Stimulated activated naive B cell treated with anti-CD40 and anti-IgM and Interleukin-4, amounts not matched to agents 10 μg/mL and 1 μg/mL and 100 μg/mL, for 72 hours (primary cell): ENCODE results near the gene FRMPD2.
"Not testable (repeated sequence)": the region's sequence is repeated elsewhere in the genome, so short reads cannot be mapped to it uniquely, and the experiment has no call there.

Experiments
- ATAC-seq, 2 donors: fragments of 150-1000 bp; cut with Tn5 transposase; replicated peaks; 2 replicates each; pipeline ENCODE4 v1.10.0; 2021; ENCODE audit warnings: moderate library complexity in 1 of 2
- DNase-seq: peaks from one replicate; pipeline ENCODE4 v3.0.0; 2021
- H3K27ac Mint-ChIP-seq: one replicate; pipeline ENCODE4 v1.8.0; 2022; ENCODE audit warnings: mild to moderate bottlenecking, mixed read lengths
- H3K27me3 Mint-ChIP-seq, 2 donors: one replicate each; pipeline ENCODE4 v1.8.0; 2022; ENCODE audit warnings: mixed read lengths in 2 of 2
- H3K36me3 Mint-ChIP-seq, 2 donors: one replicate each; pipeline ENCODE4 v1.8.0; 2022; ENCODE audit warnings: mixed read lengths in 2 of 2, mild to moderate bottlenecking in 1 of 2
- H3K4me1 Mint-ChIP-seq, 2 donors: one replicate each; pipeline ENCODE4 v1.8.0; 2022; ENCODE audit warnings: mixed read lengths in 2 of 2, mild to moderate bottlenecking in 1 of 2
- H3K4me3 Mint-ChIP-seq, 2 donors: one replicate each; pipeline ENCODE4 v1.8.0; 2022; ENCODE audit warnings: mild to moderate bottlenecking in 2 of 2, mixed read lengths in 2 of 2, moderate library complexity in 1 of 2
- H3K9me3 Mint-ChIP-seq, 2 donors: one replicate each; pipeline ENCODE4 v1.8.0; 2022; ENCODE audit warnings: mixed read lengths in 2 of 2, mild to moderate bottlenecking in 1 of 2

Gene FRMPD2

GRCh38 chr10:48253970-48254657, 20.4 kb downstream of the FRMPD2 start:
- Mint-ChIP-seq H3K36me3 (no peaks in the 10 kb centered on the region), H3K27me3 (peaks cover 15 to 37% of the 10 kb centered on the region in 2 donors), H3K9me3 (no peaks in the 10 kb centered on the region), H3K27ac (no peak overlapping the region), H3K4me1 (no peaks in the 10 kb centered on the region), H3K4me3 (no peak overlapping the region)
- DNase-seq (no peak), ATAC-seq (no peak)

DNA sequence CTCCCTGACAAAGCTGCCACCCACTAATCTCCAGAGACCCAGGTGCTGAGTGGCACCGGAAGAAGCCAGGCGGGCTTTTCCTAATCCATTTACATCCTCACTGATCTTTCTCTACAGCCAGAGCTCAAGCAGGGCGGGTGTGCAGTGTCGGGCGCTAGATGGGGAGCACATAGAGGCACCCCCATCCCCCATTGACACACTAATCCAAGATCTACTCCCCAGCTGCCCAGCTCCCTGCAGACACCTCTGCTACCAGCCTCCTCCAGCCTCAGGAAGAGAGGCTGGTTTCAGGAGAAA, 22.2 kb downstream of the FRMPD2 start:
- Mint-ChIP-seq H3K27ac (no peak overlapping the region), H3K9me3 (no peaks in the 10 kb centered on the region), H3K4me3 (no peak overlapping the region), H3K27me3 (peaks cover 6 to 27% of the 10 kb centered on the region in 2 donors), H3K36me3 (no peaks in the 10 kb centered on the region), H3K4me1 (no peaks in the 10 kb centered on the region)
- DNase-seq (no peak), ATAC-seq (no peak)

- no peak overlapping the region for H3K4me3 Mint-ChIP-seq
- ATAC-seq, result no peak
- no peak for DNase-seq
- H3K4me1 Mint-ChIP-seq, result no peaks in the 10 kb centered on the region
- no peaks in the 10 kb centered on the region for H3K9me3 Mint-ChIP-seq
- H3K27me3 Mint-ChIP-seq, result peaks cover 6 to 27% of the 10 kb centered on the region in 2 donors
- H3K27ac Mint-ChIP-seq, result no peak overlapping the region
- no peaks in the 10 kb centered on the region for H3K36me3 Mint-ChIP-seq
These were observed 22.8 kb downstream of the FRMPD2 start for GRCh38 chr10:48251525-48252353.

GRCh38 chr10:48251152-48251524, 23.4 kb downstream of the FRMPD2 start:
- no peak overlapping the region for H3K4me3 Mint-ChIP-seq
- no peaks in the 10 kb centered on the region for H3K36me3 Mint-ChIP-seq
- H3K9me3 Mint-ChIP-seq, result no peaks in the 10 kb centered on the region
- peaks cover 9 to 27% of the 10 kb centered on the region in 2 donors for H3K27me3 Mint-ChIP-seq
- H3K27ac Mint-ChIP-seq, result no peak overlapping the region
- DNase-seq (no peak), ATAC-seq (no peak)
- no peaks in the 10 kb centered on the region for H3K4me1 Mint-ChIP-seq

- Mint-ChIP-seq H3K36me3 (no peaks in the 10 kb centered on the region), H3K4me1 (no peaks in the 10 kb centered on the region), H3K27ac (no peak overlapping the region), H3K27me3 (peaks cover 3 to 20% of the 10 kb centered on the region in 2 donors), H3K4me3 (no peak overlapping the region), H3K9me3 (no peaks in the 10 kb centered on the region)
- DNase-seq (no peak), ATAC-seq (no peak)
These were observed 24.6 kb downstream of the FRMPD2 start for GRCh38 chr10:48249763-48250351.

- Mint-ChIP-seq H3K4me1 (no peaks in the 10 kb centered on the region), H3K4me3 (no peak overlapping the region), H3K27ac (no peak overlapping the region), H3K27me3 (peaks cover 3 to 20% of the 10 kb centered on the region in 2 donors), H3K9me3 (no peaks in the 10 kb centered on the region), H3K36me3 (no peaks in the 10 kb centered on the region)
- DNase-seq (no peak), ATAC-seq (no peak)
These were observed 25.3 kb downstream of the FRMPD2 start for GRCh38 chr10:48249004-48249762.

DNA sequence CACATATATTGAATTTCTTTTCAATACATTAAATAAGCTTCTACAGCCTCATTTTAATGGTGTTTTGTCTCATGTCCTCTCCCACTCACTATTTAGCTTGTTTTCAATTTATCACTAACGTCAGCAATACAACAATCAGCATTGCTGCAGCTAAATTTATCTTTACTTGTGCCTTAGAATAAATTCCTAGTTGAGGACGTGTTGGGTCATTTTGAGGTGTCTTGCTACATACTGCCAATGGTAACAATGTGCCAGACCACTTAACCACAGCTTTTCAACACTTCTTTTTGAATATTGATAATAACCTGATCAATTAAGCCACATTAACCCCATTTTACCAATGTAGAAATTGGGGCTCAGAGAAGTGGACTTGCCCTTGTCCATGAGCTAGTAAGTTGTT, 26.0 kb downstream of the FRMPD2 start:
- Mint-ChIP-seq H3K9me3 (no peaks in the 10 kb centered on the region), H3K36me3 (no peaks in the 10 kb centered on the region), H3K27me3 (peaks cover 6 to 22% of the 10 kb centered on the region in 2 donors), H3K4me3 (no peak overlapping the region), H3K4me1 (no peaks in the 10 kb centered on the region), H3K27ac (no peak overlapping the region)
- DNase-seq (no peak), ATAC-seq (no peak)

GRCh38 chr10:48247680-48248079, 26.8 kb downstream of the FRMPD2 start:
- no peak overlapping the region for H3K27ac Mint-ChIP-seq
- no peaks in the 10 kb centered on the region for H3K9me3 Mint-ChIP-seq
- DNase-seq, result no peak
- H3K4me1 Mint-ChIP-seq, result no peaks in the 10 kb centered on the region
- no peak for ATAC-seq
- H3K4me3 Mint-ChIP-seq, result no peak overlapping the region
- no peaks in the 10 kb centered on the region for H3K36me3 Mint-ChIP-seq
- peaks cover 12 to 30% of the 10 kb centered on the region in 2 donors for H3K27me3 Mint-ChIP-seq

DNA sequence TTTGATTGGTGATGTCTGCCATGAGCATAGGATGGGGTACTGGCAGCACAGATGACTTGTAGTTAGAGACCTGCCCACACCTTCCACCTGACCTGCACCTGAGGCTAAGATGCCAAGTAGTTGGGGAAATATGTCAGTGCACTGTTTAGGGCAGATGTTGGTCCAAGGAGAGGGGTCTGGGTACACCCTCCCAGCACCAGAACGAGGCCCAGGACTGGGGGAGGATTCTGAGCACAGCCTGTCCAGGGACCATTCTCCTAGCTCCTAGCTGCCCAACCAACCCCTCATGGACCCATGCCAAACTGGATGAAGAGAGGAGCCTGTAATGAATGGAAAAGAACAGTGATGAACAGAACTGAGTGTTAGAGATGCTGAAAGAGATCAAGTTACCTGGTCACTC, 28.0 kb downstream of the FRMPD2 start:
- no peak for ATAC-seq
- Mint-ChIP-seq H3K27ac (no peak overlapping the region), H3K36me3 (no peaks in the 10 kb centered on the region), H3K4me3 (no peak overlapping the region), H3K4me1 (no peaks in the 10 kb centered on the region), H3K9me3 (no peaks in the 10 kb centered on the region), H3K27me3 (peaks cover 12 to 28% of the 10 kb centered on the region in 2 donors)
- DNase-seq, result no peak

- no peak overlapping the region for H3K27ac Mint-ChIP-seq
- H3K27me3 Mint-ChIP-seq, result peaks cover 12 to 23% of the 10 kb centered on the region in 2 donors
- no peak for DNase-seq
- H3K36me3 Mint-ChIP-seq, result no peaks in the 10 kb centered on the region
- no peak overlapping the region for H3K4me3 Mint-ChIP-seq
- no peaks in the 10 kb centered on the region for H3K9me3 Mint-ChIP-seq
- H3K4me1 Mint-ChIP-seq, result no peaks in the 10 kb centered on the region
- no peak for ATAC-seq
These were observed 28.5 kb downstream of the FRMPD2 start for GRCh38 chr10:48245977-48246376.

DNA sequence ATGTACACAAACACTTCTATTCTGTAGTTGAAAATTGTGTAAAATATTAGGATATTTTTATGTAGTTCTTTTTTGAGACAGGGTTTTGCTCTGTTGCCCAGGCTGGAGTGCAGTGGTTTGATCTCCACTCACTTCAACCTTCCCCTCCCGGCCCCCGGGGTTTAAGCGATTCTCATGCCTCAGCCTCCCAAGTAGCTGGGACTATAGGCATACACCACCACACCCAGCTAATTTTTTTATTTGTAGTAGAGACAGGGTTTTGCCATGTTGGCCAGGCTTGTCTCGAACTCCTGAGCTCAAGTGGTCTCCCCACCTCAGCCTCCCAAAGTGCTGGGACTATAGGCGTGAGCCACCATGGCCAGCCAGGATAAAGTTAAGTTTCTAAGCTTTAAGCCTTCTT, 30.6 kb downstream of the FRMPD2 start:
- ATAC-seq, H3K36me3 Mint-ChIP-seq, H3K4me1 Mint-ChIP-seq, H3K9me3 Mint-ChIP-seq, H3K27ac Mint-ChIP-seq, DNase-seq, H3K4me3 Mint-ChIP-seq: not testable (repeated sequence)
- peaks cover 10 to 12% of the 10 kb centered on the region in 2 donors for H3K27me3 Mint-ChIP-seq

GRCh38 chr10:48243487-48243886, 31.0 kb downstream of the FRMPD2 start:
- H3K27ac Mint-ChIP-seq, result no peak overlapping the region
- H3K36me3 Mint-ChIP-seq, result no peaks in the 10 kb centered on the region
- H3K9me3 Mint-ChIP-seq, result no peaks in the 10 kb centered on the region
- H3K4me3 Mint-ChIP-seq, result no peak overlapping the region
- no peak for DNase-seq
- no peak for ATAC-seq
- H3K4me1 Mint-ChIP-seq, result no peaks in the 10 kb centered on the region
- peaks cover 10 to 12% of the 10 kb centered on the region in 2 donors for H3K27me3 Mint-ChIP-seq

DNA sequence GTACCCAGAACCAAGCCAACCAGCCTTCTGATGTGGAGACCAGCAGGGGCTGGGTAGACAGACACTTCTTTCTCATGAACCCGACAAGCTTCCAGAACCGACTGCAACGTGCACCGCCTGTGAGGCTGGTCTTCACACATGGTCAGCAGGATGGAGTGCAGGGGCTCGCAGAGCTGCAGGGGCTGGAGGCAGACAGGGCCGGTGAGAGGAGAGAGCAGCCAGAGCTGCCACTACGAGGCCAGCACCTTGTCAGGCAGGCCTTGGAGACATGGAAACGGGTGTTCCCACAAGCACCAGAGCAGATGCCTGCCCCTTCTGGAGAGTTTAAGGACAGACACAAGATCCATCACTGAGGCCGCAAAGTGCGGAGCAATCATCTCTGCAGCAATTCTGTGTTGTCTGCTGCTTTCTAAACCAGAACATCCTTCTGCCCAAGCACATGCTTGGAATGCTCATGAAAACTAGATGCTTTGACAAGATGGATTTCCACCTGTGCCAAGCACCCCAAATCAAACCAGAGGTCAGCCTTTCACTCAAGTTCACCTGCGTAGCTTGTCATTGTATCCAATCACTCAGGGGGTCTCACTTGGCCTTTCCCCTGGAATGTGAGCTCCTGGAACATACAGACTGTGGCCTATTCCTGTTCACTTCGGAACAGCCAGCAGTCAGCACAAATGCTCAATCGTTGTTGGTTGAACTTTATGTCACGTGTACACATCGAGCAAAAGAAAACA, 32.2 kb downstream of the FRMPD2 start:
- Mint-ChIP-seq H3K27ac (no peak overlapping the region), H3K27me3 (peaks cover 10 to 12% of the 10 kb centered on the region in 2 donors), H3K4me3 (no peak overlapping the region), H3K9me3 (no peaks in the 10 kb centered on the region), H3K36me3 (no peaks in the 10 kb centered on the region), H3K4me1 (no peaks in the 10 kb centered on the region)
- DNase-seq (no peak), ATAC-seq (no peak)

DNA sequence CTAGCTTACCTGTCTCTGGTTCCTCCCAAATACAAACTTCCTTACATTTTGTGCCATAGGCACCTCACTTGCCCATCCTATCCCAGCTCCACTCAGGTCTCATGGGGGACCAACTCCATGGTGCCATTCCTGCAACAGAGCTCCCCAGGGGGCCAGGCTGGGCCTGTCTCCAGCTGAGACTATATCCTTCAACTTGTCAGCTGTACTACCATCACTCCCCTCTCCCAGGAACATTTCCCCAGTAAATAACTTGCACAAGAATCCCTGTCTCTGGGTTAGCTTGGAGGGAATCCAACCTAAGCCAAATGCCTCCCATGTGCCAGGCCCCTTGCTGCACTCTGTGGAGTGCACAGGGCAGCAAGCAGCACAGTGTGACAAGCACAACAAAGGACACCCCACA, 33.2 kb downstream of the FRMPD2 start:
- no peaks in the 10 kb centered on the region for H3K36me3 Mint-ChIP-seq
- H3K4me1 Mint-ChIP-seq, result no peaks in the 10 kb centered on the region
- DNase-seq (no peak), ATAC-seq (no peak)
- no peak overlapping the region for H3K4me3 Mint-ChIP-seq
- peaks cover 9 to 10% of the 10 kb centered on the region in 2 donors for H3K27me3 Mint-ChIP-seq
- no peaks in the 10 kb centered on the region for H3K9me3 Mint-ChIP-seq
- H3K27ac Mint-ChIP-seq, result no peak overlapping the region
